Hepatocyte (in vitro differentiated cells): ENCODE data around the gene NKAP. TPM values are rescaled to one million over a fixed set of nuclear protein-coding genes. Genes with fewer than 3 reads are reported as not detected.
A peak's percentile ranks its signal among the peaks of the same experiment; 100 is the strongest.

ENCODE experiments used
- DNase-seq: peaks from one replicate; pipeline ENCODE4 v3.0.0-alpha.2; 2016; ENCODE audit warnings: low spot score
- H2AFZ ChIP-seq: fragments of 200-600 bp; sonication (generic); 2 replicates; pipeline ENCODE4 v1.6.0; 2016; ENCODE audit warnings: antibody characterized with exemption, mild to moderate bottlenecking
- H3K27ac ChIP-seq: fragments of 200-600 bp; sonication (generic); 2 replicates; pipeline ENCODE4 v1.5.1; 2016; ENCODE audit warnings: mild to moderate bottlenecking
- H3K27me3 ChIP-seq: fragments of 200-600 bp; sonication (generic); 2 replicates; pipeline ENCODE4 v1.6.1; 2016
- H3K36me3 ChIP-seq: fragments of 200-600 bp; sonication (generic); replicated peaks from 2 replicates; pipeline ENCODE4 v1.5.1; 2016; ENCODE audit warnings: low read depth; ENCODE audit not compliant: insufficient read depth
- H3K4me1 ChIP-seq: fragments of 200-600 bp; sonication (generic); 2 replicates; pipeline ENCODE4 v1.5.1; 2016; ENCODE audit warnings: mild to moderate bottlenecking, moderate library complexity; ENCODE audit not compliant: insufficient read depth
- H3K4me2 ChIP-seq: fragments of 200-600 bp; sonication (generic); 2 replicates; pipeline ENCODE4 v1.6.0; 2016
- H3K4me3 ChIP-seq: fragments of 200-600 bp; sonication (generic); 2 replicates; pipeline ENCODE4 v1.5.1; 2016; ENCODE audit warnings: mild to moderate bottlenecking
- H3K79me2 ChIP-seq: fragments of 200-600 bp; sonication (generic); 2 replicates; pipeline ENCODE4 v1.6.0; 2017; ENCODE audit warnings: mild to moderate bottlenecking
- H3K9me2 ChIP-seq: fragments of 200-600 bp; sonication (generic); replicated peaks from 2 replicates; pipeline ENCODE4 v1.6.0; 2017; ENCODE audit warnings: mild to moderate bottlenecking; ENCODE audit not compliant: insufficient read depth
- H3K9me3 ChIP-seq: fragments of 200-600 bp; sonication (generic); 2 replicates; pipeline ENCODE4 v1.5.1; 2016; ENCODE audit warnings: low read depth, mild to moderate bottlenecking
- H4K20me1 ChIP-seq: fragments of 200-600 bp; sonication (generic); 2 replicates; pipeline ENCODE4 v1.6.0; 2016; ENCODE audit warnings: mild to moderate bottlenecking; ENCODE audit not compliant: insufficient read depth, poor library complexity, severe bottlenecking
- CTCF ChIP-seq: fragments of 200-600 bp; sonication (generic); IDR thresholded peaks from 2 replicates; pipeline ENCODE4 v1.5.1; 2016; ENCODE audit warnings: antibody characterized with exemption, mild to moderate bottlenecking; ENCODE audit not compliant: poor library complexity
- EZH2 ChIP-seq: fragments of 200-600 bp; sonication (generic); IDR thresholded peaks from 2 replicates; pipeline ENCODE4 v1.6.1; 2016; ENCODE audit warnings: antibody characterized with exemption, mild to moderate bottlenecking, borderline replicate concordance
- EZH2phosphoT487 ChIP-seq: fragments of 200-600 bp; sonication (generic); IDR thresholded peaks from one replicate; pipeline ENCODE4 v1.6.1; 2018; ENCODE audit warnings: antibody characterized with exemption, mild to moderate bottlenecking, low read depth, moderate library complexity; ENCODE audit not compliant: unreplicated experiment, severe bottlenecking
- WGBS: methylation state at CpG from one replicate; pipeline ENCODE4 v1.1.6; 2016; ENCODE audit warnings: low lambda C conversion rate; ENCODE audit errors: missing lambda C conversion rate; 5-methylcytosine and 5-hydroxymethylcytosine counted together
- polyA plus RNA-seq: library from polyadenylated mRNA; unstranded; fragments of >200 nt; fragmentation: Nextera tagmentation; extraction: Ambion mirVana; gene quantifications from 2 replicates; pipeline ENCODE4 v1.2.1, GENCODE V29; 2016
- total RNA-seq: library from RNA; depleted of rRNA; stranded (reverse); fragments of >200 nt; gene quantifications from 2 replicates; pipeline ENCODE4 v1.2.3, GENCODE V29; 2014

Gene NKAP
- total and polyA plus RNA-seq, 2 experiments from 2014 or later, result 4.3 to 7.1 TPM

DNA sequence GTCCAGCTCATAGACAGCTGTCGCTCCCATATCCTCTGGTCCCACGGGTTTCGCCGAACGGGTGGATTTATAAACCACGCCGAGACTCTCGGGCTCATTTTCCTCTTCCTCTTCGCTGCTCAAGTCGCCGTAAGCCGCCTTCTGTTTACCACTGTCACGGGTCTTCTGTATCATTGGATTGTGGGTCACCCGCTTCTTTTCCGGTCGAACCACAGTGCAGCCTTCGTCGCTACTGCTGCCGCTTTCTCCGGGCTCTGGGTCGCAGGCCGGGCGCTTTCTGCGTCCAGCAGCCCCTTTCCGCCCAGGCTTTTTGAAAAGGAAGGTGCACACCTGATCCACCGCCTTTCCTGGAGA is 72.3 kb downstream of the NKAP start:
- H3K27ac ChIP-seq, result peak overlapping the region; percentile 97
- H2AFZ ChIP-seq, result peak overlapping the region; percentile 42
- H3K4me1 ChIP-seq, result peaks cover 5% of the 10 kb centered on the region
- H3K9me2 ChIP-seq, result no peaks in the 10 kb centered on the region
- peak; percentile 12 for DNase-seq
- no peaks in the 10 kb centered on the region for H3K27me3 ChIP-seq
- H3K4me2 ChIP-seq, result peak overlapping the region; percentile 73
- TF ChIP-seq EZH2 (no peak), CTCF (no peak), EZH2phosphoT487 (no peak)
- no peaks in the 10 kb centered on the region for H3K9me3 ChIP-seq
- peak overlapping the region; percentile 63 for H3K4me3 ChIP-seq
- H3K79me2 ChIP-seq, result peaks cover 34% of the 10 kb centered on the region
- H3K36me3 ChIP-seq, result no peaks in the 10 kb centered on the region
- H4K20me1 ChIP-seq, result no peaks in the 10 kb centered on the region
- 43% methylated on average over 26 of the region's 26 CpGs for WGBS

Other genes with a start within 250 kb of the NKAP start
- 0.24 and 1.00 TPM in 2 replicates for gene SOWAHD, start 185.2 kb downstream of the NKAP start, total RNA-seq
- 1.3 and 2.0 TPM in 2 replicates for gene SOWAHD, start 185.2 kb downstream of the NKAP start, polyA plus RNA-seq
- gene RPL39, start 152.1 kb downstream of the NKAP start, total RNA-seq, result 6,564 and 8,635 TPM in 2 replicates
- gene RPL39, start 152.1 kb downstream of the NKAP start, polyA plus RNA-seq, result 647 and 687 TPM in 2 replicates
- gene UPF3B, start 90.8 kb downstream of the NKAP start, total RNA-seq, result 3.3 and 4.3 TPM in 2 replicates
- 6.7 and 11.0 TPM in 2 replicates for gene UPF3B, start 90.8 kb downstream of the NKAP start, polyA plus RNA-seq
- gene RNF113A, start 72.0 kb downstream of the NKAP start, total RNA-seq, result 19.7 and 25.8 TPM in 2 replicates
- 14.1 and 19.7 TPM in 2 replicates for gene RNF113A, start 72.0 kb downstream of the NKAP start, polyA plus RNA-seq
- 68.3 and 84.4 TPM in 2 replicates for gene NDUFA1, start 71.9 kb downstream of the NKAP start, total RNA-seq
- gene NDUFA1, start 71.9 kb downstream of the NKAP start, polyA plus RNA-seq, result 321 and 324 TPM in 2 replicates
- not detected in 2 replicates for gene AKAP14, start 47.9 kb downstream of the NKAP start, total RNA-seq
- not detected in 2 replicates for gene AKAP14, start 47.9 kb downstream of the NKAP start, polyA plus RNA-seq
- not detected in 2 replicates for gene RHOXF2B, start 133.9 kb upstream of the NKAP start, total RNA-seq
- not detected in 2 replicates for gene RHOXF2B, start 133.9 kb upstream of the NKAP start, polyA plus RNA-seq
- gene RHOXF1, start 172.2 kb upstream of the NKAP start, total RNA-seq, result 0.80 TPM in 1 of 2 replicates, not detected in the other
- gene RHOXF1, start 172.2 kb upstream of the NKAP start, polyA plus RNA-seq, result 0.35 TPM in 1 of 2 replicates, not detected in the other
- gene RHOXF2, start 214.9 kb upstream of the NKAP start, total RNA-seq, result not detected in 2 replicates
- gene RHOXF2, start 214.9 kb upstream of the NKAP start, polyA plus RNA-seq, result 0.17 TPM in 1 of 2 replicates, not detected in the other